ENCODE data around the gene SLC25A19.

Gene SLC25A19

GRCh38 chr17:75241502-75241901 is 47.7 kb downstream of the SLC25A19 start:
- DNase-seq (ENCODE audit: low read depth in 3 of 3): no peak

DNA sequence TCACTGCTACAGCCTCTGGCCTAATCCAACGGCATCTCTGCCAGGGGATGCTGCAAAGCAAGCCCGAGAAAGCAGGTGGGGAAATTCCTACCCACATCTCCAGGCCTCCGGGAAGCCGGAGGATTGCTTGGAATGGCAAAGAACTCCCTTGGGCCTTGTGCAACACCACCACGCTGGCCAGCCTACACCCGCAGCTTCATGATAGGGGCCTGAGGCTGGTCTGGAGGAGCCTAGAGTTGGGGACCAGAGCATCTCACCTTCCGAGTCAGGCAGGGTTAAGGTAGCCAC is 48.1 kb downstream of the SLC25A19 start:
- DNase-seq (ENCODE audit: low read depth in 3 of 3): no peak

GRCh38 chr17:75240394-75241142 is 48.7 kb downstream of the SLC25A19 start:
- peak in 2 of 3 experiments; percentile 29 to 31 for DNase-seq (ENCODE audit: low read depth in 3 of 3)

DNA sequence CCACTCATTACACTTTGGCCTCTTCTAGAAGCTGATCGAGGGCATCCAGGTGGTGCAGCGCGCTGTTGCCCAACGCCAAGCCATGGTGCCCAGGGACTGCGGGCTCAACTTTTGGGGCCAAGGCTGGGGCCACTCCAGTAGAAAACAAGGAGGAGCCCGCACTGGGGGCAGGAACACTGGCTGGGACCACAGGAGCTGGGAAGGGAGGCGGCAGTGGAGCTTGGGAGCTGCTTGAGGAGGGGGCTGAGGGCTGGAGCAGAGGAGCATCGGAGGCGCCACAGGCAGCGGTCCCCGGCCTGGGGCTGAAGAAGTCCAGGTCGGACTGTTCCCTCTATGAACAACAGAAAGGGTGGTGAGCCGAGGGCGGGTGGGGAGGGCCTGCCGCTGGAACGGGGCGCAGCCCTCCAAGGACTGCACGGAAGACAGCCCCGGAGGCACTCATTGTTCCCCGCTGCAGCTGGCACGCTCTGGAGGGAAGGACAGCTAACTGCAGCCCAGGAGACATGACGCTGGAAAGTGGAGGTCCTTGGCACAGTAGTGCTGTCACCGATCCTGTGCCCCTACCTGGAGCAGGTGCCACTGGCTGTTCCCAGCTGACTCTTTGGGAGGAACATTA is 49.3 kb downstream of the SLC25A19 start:
- DNase-seq (ENCODE audit: low read depth in 3 of 3): no peak

- no peak for DNase-seq (ENCODE audit: low read depth in 3 of 3)
Observed at GRCh38 chr17:75239214-75239613, 50.0 kb downstream of the SLC25A19 start.

- peak in 2 of 3 experiments; percentile 27 to 51 for DNase-seq (ENCODE audit: low read depth in 3 of 3)
Observed at GRCh38 chr17:75238684-75239191, 50.5 kb downstream of the SLC25A19 start.

GRCh38 chr17:75238020-75238580 is 51.1 kb downstream of the SLC25A19 start:
- no peak for DNase-seq (ENCODE audit: low read depth in 3 of 3)

DNA sequence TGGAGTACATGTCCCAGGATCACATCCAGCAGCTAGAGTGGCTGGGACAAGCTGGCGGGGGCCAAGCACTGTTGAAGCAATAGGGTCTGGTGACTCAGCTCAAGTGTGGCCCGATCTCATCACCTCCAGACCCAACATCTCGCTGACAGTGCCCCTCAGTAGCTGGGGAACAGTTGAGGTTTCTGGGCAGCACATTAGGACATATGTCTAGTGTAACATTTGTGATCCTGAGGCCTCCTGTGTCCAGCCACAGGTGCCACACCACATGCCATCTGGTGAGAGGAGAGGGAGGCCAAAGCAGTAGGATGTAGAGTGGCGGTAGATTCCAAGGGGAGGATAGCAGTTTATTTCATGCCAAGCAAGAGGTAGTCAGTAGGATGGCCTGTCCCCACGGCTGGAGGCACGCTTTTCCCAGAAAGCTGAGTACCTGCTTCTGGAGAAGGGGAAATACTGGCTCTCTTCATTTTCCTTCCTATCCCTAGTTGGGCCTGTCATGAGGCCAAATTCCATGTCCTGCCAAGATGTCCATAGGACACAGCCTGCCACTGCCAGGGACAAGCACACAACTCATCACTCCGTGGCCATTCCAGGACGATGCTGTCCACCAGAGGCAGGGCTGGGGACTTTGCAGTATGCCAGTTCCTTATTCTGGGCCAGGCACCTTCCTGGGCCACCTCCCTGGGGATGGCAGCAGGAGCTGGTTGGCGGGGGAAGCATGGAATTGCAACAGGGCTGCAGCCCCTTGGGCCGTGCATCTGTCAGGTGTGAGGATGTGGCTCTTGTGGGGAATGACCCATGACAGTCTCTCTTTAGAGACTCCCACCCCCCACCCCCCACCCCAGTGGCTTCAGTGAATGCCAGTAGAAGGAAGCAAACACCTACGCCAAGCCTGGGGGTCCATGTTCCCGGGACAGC is 51.9 kb downstream of the SLC25A19 start:
- DNase-seq (ENCODE audit: low read depth in 3 of 3): no peak

GRCh38 chr17:75232786-75233185 is 56.4 kb downstream of the SLC25A19 start:
- DNase-seq (ENCODE audit: low read depth in 3 of 3): no peak

DNA sequence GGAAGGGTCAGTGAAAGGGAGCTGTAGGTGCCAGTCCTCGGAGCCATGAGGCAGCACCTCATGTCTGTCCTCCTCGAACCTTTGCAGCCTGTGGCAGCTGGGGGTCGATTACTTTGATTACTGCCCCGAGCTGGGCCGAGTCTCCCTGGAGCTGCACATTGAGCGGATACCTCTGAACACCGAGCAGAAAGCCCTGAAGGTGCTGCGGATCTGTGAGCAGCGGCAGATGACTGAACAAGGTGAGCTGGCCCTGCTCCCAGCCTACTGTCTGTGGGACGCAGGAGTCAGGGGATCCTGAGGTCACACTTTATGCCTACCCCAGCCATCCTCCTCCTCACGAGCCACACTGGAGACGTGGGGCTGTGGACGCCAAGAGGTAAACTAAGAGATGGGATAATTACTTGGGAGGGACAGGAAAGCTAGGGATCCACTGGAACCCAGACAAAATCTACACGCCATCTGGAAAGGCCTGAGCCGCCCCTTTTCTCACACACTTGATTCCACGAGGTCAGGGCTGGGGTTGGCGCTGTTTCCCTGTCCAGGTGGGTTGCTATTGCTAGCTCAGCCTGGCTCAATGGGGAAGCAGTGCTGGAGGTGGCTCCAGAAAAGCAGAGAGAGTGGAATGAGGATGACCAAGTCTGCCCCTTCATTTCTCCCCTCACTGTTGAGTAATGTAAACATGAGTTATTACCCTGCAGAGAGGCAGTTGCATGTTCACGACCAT is 57.3 kb downstream of the SLC25A19 start:
- DNase-seq (ENCODE audit: low read depth in 3 of 3): no peak

DNA sequence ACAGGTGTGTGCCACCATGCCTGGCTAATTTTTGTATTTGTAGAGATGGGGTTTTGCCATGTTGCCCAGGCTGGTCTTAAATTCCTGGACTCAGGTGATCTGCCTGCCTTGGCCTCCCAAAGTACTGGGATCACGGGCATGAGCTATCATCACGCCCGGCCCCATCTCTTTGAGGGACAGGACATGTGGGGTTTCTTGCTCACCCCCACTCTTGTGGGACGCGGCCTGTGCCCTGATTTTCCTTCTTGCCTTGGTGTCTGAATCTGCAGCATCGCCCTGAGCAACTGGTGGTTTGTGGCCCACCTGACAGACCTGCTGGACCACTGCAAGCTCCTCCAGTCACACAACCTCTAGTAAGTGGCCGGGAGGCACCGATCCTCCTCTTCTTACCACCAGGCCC is 58.2 kb downstream of the SLC25A19 start:
- DNase-seq (ENCODE audit: low read depth in 3 of 3): no peak

DNA sequence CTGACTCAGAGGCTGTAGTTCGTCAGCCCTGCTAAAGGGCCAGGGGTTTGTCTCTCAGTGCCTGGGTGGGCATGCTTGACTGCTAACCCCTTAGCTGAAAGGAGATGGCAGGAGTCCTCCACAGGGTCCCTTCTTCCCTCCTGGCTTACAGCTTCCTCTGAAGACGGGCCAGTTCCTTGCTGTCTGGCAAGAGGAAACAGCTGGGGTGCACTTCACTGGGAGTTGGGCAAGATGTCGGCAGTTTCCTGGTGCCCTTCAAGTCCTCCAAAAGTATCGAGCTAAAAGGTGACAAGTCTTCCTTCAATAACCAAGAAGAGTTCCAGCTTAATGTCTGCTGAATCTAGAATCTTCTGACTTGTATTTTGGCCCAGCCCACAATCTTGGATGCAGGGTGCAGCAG is 60.4 kb downstream of the SLC25A19 start:
- DNase-seq (ENCODE audit: low read depth in 3 of 3): no peak

GRCh38 chr17:75228305-75228704 is 60.9 kb downstream of the SLC25A19 start:
- no peak for DNase-seq (ENCODE audit: low read depth in 3 of 3)

- no peak for DNase-seq (ENCODE audit: low read depth in 3 of 3)
Observed at GRCh38 chr17:75227729-75228128, 61.5 kb downstream of the SLC25A19 start.

DNA sequence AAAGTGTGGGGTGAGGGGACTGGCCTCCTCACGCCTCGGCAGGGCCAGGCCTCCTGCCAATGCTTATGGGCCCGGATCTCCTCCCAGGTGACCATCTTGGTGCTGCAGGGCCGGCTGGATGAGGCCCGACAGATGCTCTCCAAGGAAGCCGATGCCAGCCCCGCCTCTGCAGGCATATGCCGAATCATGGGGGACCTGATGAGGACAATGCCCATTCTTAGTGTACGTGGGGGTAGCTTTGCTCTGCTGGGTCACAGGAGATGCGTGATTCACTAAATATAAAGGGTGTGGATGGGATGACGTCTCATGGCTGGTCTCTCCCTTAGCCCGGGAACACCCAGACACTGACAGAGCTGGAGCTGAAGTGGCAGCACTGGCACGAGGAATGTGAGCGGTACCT is 64.2 kb downstream of the SLC25A19 start:
- DNase-seq (ENCODE audit: low read depth in 3 of 3): no peak

All from stimulated activated CD4-positive, alpha-beta T cell treated with anti-CD3 and anti-CD28 coated beads, TNF-alpha, amount 100 ng/mL, for 4 hours (primary cell).